Fibroblast of skin of right quadriceps (primary cell): ENCODE measurements around the gene ANO3.

Experiments
- DNase-seq: peaks from one replicate; pipeline ENCODE4 v3.0.0-alpha.2; 2013

The ANO3 gene

DNA sequence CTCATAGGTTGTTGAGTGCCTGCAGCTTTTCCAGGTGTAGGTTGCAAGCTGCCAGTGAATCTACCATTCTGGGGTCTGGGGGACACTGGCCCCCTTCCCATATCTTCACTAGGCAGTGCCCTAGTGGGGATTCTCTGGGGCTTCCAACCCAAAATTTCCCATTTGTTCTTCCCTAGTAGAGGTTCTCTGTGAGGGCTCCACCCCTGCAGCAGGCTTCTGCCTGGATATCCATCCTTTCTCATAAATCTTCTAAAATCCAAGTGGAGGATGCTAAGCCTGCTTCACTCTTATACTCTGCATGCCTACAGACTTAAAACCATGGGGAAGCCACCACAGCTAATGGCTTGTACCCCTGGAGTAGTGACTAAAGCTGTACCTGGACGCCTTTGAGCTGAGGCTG lies 33.4 kb downstream of the ANO3 start:
- DNase-seq: no peak

- no peak for DNase-seq
Observed at GRCh38 chr11:26377619-26378018, 45.7 kb downstream of the ANO3 start.

DNA sequence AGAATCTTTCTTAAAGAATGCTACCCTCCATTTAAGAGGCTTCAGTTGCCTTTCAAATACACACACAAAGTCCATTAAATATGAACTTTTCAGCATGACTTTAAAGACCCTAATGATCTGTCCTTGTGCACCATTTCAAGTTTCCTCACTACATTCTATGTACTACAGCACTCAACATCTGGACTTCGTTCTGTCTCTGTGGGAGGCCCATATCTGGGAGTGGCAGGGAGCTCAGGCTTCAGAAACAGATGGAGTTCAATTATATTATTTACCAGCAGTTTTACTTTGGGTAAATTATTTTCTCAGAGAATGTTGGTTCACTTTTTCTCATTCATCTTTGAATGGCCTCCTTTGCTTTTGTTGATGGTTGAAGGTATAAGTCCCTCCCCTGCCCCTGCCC lies 67.4 kb downstream of the ANO3 start:
- DNase-seq: no peak

- DNase-seq: no peak
Observed at GRCh38 chr11:26410706-26411366, 78.9 kb downstream of the ANO3 start.

GRCh38 chr11:26412955-26413354 lies 81.0 kb downstream of the ANO3 start:
- DNase-seq: no peak

DNA sequence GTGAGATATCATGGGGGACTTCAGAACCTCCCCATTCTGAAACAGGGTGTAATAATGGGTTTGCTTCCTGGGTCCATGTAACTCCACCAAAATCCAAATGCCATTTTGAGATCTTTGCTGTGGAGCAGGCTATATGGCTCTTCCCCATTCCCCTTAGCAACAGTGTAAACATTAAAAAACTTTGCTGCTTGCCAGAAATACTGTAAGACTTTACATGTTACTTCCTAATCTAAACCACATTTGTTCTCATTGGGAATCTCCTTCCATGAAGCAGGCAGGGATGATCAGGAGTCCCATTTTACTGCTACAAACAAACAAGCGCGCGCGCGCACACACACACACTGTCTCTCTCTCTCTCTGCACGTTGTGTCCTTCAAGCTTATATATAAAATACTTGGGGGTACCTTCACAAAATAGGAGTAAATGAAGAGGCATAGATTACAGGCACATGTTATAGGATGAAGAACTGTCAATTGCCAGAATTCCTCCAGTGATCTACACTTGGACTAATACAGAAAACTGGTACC lies 86.5 kb downstream of the ANO3 start:
- peak; percentile 11 for DNase-seq

DNA sequence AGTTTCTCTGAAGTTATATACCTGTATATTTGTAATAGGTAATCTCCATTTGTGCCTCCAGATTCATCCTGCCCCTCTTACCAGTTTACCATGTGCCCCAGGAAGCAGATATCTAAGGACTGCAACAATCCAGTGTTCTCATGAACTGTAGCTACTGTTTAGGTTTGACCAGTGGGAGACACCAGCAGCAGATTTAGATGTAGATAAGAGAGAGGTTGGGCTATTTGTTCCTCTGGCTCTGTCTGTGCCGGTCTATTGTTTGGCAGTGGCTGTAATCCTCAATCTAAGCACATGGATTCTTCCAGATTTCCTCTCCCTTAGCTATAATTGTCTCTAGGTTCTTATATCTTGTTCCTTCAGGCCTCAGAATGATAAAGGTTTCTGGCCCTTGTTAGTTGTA lies 88.4 kb downstream of the ANO3 start:
- no peak for DNase-seq

DNA sequence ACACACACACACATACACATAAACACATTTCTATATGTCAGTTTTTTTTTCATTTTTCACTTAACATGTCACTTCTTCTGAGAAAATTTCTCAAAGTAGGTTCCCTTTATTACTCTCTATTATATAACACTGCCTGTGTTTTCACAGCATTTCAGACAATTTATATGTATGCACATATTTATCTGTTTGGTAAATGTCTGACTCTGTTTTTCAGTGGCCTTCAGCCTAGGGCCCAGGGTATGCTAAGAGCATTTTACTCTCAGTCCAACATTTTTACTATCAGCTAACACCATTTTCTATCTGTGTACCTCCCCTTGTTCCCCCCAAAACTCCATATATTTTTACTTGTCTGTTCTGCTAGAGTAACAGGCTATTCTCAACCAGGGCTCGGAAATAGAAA lies 92.3 kb downstream of the ANO3 start:
- no peak for DNase-seq

DNA sequence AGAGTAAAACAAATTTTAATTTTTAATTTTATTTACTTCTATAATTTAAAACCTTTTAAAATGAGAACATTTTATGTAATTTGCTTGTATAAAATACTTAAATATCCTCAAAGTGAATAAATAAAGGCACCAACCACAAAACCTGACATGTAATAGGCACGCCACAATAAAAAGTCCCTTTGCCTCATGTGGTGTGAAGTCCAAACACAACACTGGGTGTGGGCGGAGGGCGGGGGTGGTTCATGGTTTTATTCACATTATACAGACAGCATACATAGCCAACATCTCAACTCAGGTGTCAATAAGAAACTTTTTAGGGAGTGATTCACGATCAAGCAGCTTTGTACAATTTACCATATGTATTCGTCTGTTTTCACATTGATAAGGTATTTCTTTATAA lies 107.9 kb downstream of the ANO3 start:
- no peak for DNase-seq

DNA sequence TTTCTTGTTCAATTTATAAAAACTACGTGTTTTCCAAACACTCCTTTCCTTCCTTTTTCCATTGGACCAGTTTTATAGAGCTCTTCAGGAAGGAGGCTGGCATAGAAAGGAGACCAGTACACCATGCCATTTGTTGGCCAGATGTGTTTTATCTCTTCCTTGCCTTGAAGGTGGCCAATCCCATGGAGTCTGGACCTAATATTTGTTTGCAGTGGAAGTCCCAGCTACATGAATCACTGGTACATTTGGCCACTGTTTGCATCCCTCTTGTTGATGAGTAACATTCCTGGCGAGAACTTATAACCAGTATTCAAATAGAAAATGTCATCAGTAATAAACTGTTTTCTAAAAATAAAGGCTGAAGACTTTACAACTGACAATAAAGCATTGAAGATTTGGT lies 110.2 kb downstream of the ANO3 start:
- DNase-seq: peak; percentile 77

DNA sequence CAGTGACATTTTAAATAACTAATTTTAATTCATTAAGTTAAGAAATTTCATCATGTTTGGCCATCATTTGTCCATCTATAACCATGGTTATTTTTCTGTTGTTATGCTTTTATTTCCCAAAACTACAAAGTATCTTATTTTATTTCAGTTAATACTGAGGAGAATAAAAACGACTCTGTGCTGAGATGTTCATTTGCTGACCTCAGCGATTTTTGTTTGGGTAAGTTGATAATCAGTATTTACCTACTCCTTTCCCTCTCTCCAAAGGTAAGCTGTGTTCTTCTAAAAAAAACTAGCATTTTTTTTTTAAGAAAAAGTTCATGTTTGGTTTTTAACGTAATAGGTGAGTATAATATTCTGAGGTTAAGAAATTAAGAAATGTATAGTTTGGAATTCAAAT lies 111.7 kb downstream of the ANO3 start:
- DNase-seq: no peak

DNA sequence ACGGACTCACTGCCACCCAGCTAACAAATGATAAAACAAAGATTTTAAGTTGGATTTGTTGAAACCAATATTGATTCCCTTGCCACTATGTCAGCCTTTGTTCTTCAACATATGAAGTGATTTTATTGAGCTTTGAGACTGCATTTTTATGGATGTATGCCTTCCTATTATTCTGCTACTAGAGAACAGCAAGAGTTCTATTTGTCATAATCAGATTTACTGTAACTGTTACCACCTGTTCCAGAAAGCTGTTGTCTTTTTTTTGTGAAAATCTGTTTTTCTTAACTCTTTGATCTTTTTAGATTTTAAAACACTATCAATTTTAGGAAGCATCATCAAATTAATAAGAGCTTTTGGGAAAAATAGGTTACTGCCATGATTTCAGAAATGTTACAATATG lies 125.7 kb downstream of the ANO3 start:
- DNase-seq: no peak

DNA sequence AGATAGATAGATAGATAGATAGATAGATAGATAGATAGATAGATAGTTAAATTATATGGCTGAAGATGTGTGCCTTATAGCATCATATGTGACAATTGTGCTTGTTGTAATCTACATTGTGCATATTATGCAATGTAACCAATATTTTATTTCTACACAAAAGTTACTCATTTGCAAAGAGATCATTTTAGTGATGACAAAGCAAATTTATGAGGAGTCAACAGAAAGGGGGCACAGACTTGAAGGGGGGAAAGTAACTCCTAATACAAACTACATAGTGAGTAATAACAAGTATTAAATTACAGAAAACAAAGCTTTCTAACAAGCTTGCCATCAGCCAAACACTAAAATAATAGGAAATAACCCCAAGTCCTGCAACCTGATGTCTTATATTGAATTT lies 133.3 kb downstream of the ANO3 start:
- no peak for DNase-seq

DNA sequence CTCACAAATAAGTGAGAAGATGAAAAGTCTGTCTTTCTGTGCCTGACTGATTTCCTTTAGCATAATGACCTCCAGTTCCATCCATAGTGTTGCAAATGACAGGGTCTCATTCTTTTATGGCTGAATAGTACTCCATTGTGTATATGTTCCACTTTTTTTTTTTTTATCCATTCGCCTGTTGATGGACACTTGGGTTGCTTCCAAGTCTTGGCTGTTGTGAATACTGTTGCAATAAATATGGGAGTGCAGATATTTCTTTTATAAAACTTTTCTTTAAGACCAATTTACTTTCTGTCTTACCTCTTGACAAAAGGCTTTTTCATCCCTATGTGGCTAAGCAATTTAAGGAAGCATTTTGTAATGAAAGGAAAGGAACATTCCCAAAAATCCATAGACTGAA lies 135.6 kb downstream of the ANO3 start:
- DNase-seq: no peak

- no peak for DNase-seq
Observed at GRCh38 chr11:26470992-26471391, 139.1 kb downstream of the ANO3 start.

DNA sequence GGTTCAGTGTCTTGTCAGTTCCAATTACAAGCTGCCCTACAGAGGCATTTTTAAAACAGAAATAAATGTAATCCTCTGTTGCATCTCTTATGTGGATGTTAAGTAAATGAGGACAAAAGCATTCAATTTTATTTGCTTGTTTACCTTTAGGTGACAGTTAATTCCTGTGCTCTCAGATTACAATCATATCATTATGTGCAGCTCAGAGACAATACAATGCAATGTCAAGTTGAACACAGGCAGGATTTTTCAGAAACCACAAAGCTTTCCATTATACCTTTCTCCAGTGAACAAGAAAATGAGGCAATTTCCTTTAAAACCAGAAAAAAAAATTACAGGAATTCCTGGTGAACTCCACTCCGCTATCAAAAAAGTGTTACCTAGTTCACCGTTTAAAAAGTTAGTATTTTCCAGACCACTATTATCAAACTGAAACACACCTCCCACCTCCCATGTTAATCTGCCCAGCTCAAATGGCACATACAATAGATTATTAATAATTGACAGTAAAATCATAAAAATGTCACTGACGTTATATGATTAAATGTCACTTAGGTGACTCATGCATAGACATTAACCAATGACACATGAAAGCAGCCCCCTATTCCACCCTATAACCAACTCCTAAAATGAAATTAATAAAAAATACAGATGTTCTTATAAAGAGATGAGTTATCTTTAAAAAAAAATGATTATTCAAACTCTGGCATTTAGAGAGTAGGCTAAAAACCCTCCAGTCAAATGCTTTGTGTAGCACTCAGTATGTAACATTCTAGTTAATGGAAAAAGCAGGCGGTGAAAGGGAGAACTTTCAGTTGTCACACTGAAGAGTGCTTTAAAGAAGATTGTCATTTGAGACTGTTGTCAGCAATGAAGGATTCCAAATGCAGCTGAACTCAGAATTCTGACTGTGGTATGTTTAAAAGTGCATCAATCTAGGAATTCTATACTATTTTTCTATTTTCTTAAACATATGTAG lies 141.6 kb downstream of the ANO3 start:
- DNase-seq: no peak

DNA sequence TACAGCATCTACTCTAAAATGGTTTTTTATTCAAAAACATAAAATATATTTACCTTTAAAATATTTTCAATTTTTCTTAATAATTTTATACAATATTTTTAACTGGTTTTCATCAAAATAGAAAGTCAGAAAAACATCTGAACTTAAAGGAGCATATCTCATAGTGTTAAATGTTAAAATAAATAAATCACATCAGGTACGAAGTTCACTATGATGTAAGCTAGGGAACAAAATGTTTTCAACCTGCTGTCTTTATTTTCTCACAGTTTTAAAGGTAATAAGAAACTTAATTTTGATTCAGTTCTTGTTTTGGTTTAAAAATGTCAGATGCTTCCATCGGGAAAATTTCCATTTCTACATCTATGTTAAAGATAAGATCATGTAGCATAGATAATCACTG lies 142.5 kb downstream of the ANO3 start:
- DNase-seq: no peak

GRCh38 chr11:26477396-26477795 lies 145.5 kb downstream of the ANO3 start:
- DNase-seq: no peak

DNA sequence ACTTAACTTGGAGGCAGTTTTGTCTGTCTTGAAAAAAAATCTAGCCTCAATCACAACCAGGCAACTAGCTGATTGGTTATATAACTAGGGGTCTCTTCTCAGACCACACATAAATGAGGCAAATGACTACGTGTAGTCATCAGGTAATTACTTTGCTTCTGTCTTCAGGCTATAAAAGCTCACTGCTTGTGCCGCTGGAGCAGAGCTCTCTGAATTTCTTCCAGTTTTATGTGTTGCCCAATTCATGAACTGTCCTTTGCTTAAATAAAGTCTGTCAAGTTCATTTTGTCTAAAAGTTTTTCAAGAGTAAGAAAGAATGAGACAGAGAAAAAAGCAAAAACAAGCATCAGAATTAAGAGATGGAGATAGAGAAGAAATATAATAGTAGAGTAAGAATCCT lies 146.8 kb downstream of the ANO3 start:
- DNase-seq: no peak

DNA sequence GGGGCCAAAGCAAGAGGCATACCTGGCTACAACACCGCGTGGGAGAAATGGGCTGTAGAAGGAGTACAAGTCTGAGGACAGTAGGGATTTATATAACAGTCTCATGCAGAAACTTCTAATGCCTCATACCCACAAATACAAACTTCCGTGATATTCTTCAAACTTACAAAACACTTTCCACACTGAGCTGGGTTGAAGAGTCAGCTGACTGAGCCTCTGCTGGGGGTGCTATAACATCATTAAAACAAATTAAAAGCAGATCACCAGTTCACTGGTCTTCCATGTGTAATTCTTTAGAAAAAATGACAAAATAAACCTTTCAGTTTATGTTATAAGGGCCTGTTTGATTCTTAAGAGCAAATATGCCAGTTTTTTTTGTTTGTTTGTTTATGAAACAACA lies 148.1 kb downstream of the ANO3 start:
- no peak for DNase-seq

- DNase-seq: peak; percentile 33
Observed at GRCh38 chr11:26483108-26483507, 151.2 kb downstream of the ANO3 start.

DNA sequence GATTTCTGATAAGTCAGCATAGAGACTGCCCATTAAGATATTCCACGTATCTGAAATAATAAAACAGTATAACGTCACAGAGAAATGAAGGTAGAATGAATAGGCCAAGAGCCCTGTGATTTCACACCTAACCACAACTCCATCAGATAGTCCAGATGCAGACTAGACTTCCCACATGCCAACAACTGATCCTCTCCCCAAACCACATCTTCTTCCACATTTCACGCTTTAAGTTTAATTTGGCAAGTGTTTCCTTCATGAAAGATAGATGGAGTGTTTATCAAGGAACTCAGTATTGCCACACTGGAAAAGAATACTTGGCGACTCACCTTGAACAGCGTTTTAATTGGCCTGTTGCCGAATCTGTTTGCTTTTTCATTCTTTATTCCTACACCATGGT lies 158.6 kb downstream of the ANO3 start:
- DNase-seq: no peak

DNA sequence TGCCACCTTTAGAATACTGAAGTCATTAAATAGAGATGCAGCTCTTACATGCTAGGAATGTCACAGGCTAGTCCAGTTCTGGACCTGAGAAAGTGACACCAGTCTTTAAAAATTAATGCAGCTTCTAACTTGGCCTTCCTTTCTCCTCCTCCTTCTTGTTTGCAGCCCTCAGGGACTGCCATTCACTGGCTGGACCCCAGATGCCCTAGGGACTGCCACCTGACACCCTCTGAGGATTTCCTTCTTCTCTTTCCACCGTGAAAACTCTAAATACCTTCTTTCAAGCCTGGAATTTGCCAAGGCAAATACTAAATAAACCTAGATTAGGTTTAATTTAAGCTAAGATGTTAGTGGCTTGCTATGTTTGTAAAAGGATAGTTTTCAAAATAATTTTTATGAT lies 161.7 kb downstream of the ANO3 start:
- no peak for DNase-seq

DNA sequence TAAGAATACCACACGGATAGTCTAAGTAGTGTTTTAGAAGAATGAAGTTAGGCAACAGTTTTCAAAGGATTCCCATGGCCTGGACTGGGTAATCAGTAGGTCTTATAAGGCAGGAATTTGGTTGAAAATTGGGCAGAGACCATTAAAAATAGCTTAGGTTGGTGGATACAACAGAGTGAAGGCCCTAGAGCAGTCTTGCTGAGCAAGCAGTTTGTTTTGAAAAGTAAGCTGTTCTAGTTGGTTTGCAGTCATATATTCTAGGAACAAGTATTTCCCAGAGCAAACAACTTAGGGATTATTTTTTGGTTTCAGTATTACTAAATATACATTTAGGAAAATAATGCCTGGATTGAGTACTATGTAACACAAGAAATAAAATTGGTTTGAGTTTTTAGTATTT lies 175.3 kb downstream of the ANO3 start:
- DNase-seq: no peak
